GM12892 (cell line): Measurements from ENCODE around the gene MAP3K7CL.

Experiments
- POLR2A ChIP-seq: IDR thresholded peaks from 2 replicates; pipeline ENCODE4 v1.6.1; 2011; ENCODE audit warnings: low read depth, low read length, control low read depth
- POLR2AphosphoS5 ChIP-seq: IDR thresholded peaks from 2 replicates; pipeline ENCODE4 v1.6.1; 2011; ENCODE audit warnings: low read depth, low read length, control low read depth

DNA sequence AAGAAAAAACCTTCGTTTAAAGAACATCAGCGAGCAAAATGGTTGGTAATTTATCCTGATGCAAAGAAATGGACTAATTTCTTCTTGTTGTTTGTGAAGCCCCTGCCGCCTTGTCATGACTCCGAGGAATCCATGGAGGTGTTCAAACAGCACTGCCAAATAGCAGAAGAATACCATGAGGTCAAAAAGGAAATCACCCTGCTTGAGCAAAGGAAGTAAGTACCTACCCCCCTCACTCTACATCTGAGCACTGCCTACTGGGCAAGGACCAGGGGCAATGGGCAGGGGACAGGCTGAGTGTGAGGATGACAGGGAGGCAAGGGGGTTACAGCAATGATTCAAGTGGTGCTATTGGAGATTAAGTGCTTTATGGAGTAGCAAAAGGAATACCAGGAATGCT lies 29.4 kb downstream of the MAP3K7CL start:
- TF ChIP-seq POLR2A (no peak), POLR2AphosphoS5 (no peak)
